ENCODE results near the gene TRMT10C. TPM values are rescaled to one million over a fixed set of nuclear protein-coding genes. Genes with fewer than 3 reads are reported as not detected.
A peak's percentile ranks its signal among the peaks of the same experiment; 100 is the strongest.
"Not testable (repeated sequence)": the region's sequence is repeated elsewhere in the genome, so short reads cannot be mapped to it uniquely, and the experiment has no call there.

Gene TRMT10C
- 15.0 TPM for total RNA-seq

DNA sequence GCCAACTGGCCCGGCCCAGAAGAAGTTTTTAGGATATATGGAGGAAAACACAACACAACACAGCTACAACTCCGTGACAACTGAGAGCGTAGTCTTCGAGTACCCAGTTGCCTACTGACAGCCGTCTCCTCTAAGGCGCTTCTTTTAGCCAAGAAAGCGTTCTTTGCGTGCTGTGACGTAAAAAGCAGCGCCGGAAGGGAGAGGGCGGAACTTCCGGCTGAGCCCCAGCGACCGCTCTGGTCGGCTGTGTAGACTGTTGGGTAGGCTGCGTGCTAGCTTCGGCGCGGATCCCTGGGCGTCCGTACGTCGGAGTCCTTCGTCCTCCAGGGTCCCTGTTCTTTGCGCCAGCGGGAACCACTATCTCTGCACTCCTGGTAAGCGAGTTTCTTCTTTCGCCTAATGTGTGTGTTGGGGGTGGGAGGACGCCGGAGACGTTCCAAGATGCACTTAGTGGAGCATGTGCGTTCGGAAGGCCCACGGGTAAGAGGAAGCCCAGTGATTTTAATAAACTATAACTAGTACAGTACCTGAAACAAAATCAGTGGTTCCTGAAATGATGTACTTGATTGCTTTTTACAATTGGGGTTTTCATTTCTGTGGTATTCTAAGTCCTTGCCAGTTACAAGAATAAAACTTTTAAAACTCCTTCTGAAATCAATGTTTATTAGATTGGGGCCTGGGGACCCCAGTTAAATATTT is at the start of gene TRMT10C:
TRMT10C (plus strand) TSS at position 239 of the 699 bp plus-strand sequence. CDS start 2,914 bp downstream, outside the sequence.
- intact Hi-C loops (cut with DNase I) = no loop called here
- ATAC-seq (peak; percentile 99), DNase-seq (ENCODE audit: low spot score) (peak; percentile 94)

DNA sequence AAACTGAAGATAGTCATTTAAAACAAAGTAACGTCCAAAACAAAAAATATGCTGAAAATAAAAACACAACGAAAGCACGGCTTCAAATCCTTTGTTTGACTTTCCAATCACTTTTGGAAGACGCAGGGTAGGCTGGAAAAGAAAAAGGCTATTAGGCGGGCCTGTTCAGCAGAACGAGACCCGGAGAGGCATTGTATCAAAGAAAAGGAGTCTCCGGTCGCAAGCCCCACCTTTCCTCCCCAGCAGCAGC is 49.3 kb upstream of the TRMT10C start:
- DNase-seq (ENCODE audit: low spot score) (no peak), ATAC-seq (no peak)
- intact Hi-C loops (cut with DNase I) = no loop called here

GRCh38 chr3:101512646-101513418 is 48.8 kb upstream of the TRMT10C start, which contains the start of gene SENP7:
Gene SENP7 (minus strand): TSS chr3:101513212. CDS start chr3:101513130, 82 bp downstream.
- DNase-seq (ENCODE audit: low spot score) (peak; percentile 92), ATAC-seq (peak; percentile 92)
- intact Hi-C loops (cut with DNase I) = no loop called here

- DNase-seq (ENCODE audit: low spot score) (no peak), ATAC-seq (peak; percentile 81)
- intact Hi-C loops (cut with DNase I) = no loop called here
These were observed 48.2 kb upstream of the TRMT10C start for GRCh38 chr3:101513419-101513986.

- DNase-seq (ENCODE audit: low spot score) = no peak
- intact Hi-C loops (cut with DNase I) = no loop called here
- ATAC-seq = no peak
These were observed 43.2 kb upstream of the TRMT10C start for GRCh38 chr3:101518421-101518871.

DNA sequence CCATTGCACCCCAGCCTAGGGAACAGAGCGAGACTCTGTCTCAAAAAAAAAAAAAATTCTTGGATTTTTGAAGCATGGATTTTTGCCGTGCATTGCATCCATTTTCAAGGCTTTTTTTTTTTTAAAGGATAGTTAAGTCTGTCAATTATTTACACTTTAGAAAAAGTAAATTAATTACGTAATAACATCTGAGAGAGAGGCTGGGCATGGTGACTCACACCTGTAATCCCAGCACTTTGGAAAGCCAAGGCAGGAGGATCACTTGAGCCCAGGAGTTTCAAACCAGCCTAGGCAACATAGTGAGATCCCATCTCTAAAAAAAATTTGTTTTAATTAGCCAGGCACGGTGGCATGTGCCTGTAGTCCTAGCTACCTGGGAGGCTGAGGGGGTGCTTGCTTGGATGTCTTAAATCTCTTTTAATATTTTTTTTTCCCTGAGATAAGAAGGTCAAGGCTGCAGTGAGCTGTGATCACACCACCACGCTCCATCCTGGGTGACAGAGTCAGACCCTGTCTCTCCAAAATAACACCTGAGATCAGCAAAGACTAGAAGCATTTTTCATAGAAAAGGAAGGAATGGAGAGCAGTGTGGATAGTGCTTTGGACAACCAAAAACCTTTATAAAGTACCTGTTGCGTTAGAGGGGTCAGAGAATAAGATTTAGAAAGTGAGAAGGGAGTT is 41.8 kb upstream of the TRMT10C start:
- intact Hi-C loops (cut with DNase I) = no loop called here
- ATAC-seq = no peak
- DNase-seq (ENCODE audit: low spot score) = no peak

GRCh38 chr3:101521211-101521701 is 40.4 kb upstream of the TRMT10C start:
- ATAC-seq (no peak), DNase-seq (ENCODE audit: low spot score) (no peak)
- intact Hi-C loops (cut with DNase I) = no loop called here

DNA sequence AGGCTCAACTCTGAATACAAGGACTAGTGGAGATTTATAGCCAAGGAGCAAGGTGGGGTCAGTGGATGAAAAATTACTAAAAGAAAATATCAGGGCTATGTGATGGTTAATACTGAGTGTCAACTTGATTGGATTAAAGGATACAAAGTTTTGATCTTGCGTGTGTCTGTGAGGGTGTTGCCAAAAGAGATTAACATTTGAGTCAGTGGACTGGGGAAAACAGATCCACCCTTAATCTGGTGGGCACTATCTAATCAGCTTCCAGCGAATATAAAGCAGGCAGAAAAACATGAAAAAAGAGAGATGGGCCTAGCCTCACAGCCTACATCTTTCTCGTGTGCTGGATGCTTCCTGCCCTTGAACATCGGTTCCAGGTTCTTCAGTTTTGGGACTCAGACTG is 34.2 kb upstream of the TRMT10C start:
- DNase-seq (ENCODE audit: low spot score) = no peak
- intact Hi-C loops (cut with DNase I) = no loop called here
- ATAC-seq = no peak

DNA sequence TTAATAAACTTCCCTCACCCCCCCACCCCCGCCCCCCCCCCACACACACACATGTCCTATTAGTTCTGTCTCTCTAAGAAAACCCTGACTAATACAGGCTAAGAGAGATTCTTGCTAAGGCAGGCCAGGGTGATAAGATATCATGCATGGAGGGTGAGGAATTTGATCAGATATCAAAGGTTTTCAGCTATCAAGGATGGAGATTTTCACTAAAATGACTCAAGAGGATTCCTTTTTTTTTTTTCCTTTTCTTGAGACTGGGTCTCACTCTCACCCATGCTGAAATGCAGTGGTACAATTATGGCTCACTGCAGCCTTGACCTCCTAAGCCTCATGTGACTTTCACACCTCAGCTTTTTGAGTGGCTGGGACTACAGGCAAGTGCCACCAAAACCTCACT is 33.8 kb upstream of the TRMT10C start:
- no peak for ATAC-seq
- intact Hi-C loops (cut with DNase I) = no loop called here
- DNase-seq (ENCODE audit: low spot score) = no peak

- DNase-seq (ENCODE audit: low spot score) (no peak), ATAC-seq (no peak)
- intact Hi-C loops (cut with DNase I) = no loop called here
These were observed 31.6 kb upstream of the TRMT10C start for GRCh38 chr3:101529816-101530685.

- no peak for DNase-seq (ENCODE audit: low spot score)
- intact Hi-C loops (cut with DNase I) = no loop called here
- no peak for ATAC-seq
These were observed 31.0 kb upstream of the TRMT10C start for GRCh38 chr3:101530686-101531047.

- DNase-seq (ENCODE audit: low spot score) (no peak), ATAC-seq (no peak)
- intact Hi-C loops (cut with DNase I) = no loop called here
These were observed 30.1 kb upstream of the TRMT10C start for GRCh38 chr3:101531473-101532086.

DNA sequence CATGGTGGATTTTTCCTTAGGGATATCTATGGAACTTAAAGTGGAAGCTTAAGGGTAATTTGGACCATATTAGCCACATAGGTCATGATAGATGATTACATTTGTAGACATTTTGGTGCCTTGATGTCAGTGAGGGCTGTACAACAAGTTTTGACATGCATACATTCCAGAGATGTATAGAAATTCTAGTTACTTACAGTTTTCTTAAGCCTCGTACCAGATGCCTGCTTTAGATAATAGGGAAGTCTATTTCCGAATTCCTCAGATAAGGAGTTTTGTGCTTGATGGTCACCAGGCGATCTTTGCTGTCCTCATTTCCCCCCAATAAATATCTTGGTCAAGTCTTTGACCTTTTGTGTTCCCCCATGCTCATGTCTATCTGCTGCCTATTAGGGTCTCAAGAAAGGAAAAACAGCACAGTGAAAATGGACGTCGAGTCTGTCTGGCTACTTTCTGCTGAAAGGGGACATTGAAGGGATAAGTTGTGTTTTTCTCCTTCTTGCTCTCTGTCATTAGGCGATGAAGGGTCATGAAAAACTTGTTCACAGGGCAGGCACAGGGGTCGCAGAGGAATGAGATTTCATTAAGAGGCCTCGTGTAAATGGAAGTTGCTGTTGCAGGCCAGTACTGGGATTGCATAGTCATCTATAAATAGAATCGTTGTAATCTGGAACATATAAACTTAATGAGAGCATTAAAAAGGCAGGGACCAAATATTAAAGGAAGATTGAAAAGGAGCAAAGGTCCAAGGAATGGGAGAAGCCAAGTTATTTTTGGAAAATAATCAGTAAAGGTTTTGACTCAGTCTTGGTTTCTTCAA is 28.7 kb upstream of the TRMT10C start:
- intact Hi-C loops (cut with DNase I) = no loop called here
- ATAC-seq = no peak
- DNase-seq (ENCODE audit: low spot score) = no peak

DNA sequence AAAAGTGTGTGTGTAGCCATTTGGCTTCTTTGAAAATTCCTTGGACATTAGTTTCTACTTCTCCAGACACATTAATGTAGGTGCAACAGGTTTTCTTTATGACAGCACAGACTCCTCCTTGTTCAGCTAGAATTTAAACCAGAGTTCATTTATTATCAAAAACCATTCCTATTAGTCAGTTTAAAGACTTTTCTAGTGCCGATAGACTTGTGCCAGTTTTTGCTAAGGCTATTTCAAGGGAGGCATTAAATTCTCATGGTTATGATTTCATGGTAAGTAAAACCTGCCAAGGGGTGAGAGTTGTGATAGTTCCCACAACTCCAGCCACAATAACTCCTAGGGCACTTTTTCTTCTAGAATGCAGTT is 28.1 kb upstream of the TRMT10C start:
- intact Hi-C loops (cut with DNase I) = no loop called here
- DNase-seq (ENCODE audit: low spot score) (no peak), ATAC-seq (no peak)

GRCh38 chr3:101535221-101535620 is 26.4 kb upstream of the TRMT10C start:
- ATAC-seq = no peak
- intact Hi-C loops (cut with DNase I) = no loop called here

GRCh38 chr3:101536266-101536665 is 25.4 kb upstream of the TRMT10C start:
- DNase-seq (ENCODE audit: low spot score) (no peak), ATAC-seq (no peak)
- intact Hi-C loops (cut with DNase I) = no loop called here

More at GRCh38 chr3:101535221-101535620, 26.4 kb upstream of the TRMT10C start:
- no peak for DNase-seq (ENCODE audit: low spot score)

- DNase-seq (ENCODE audit: low spot score); intact Hi-C loops (cut with DNase I); ATAC-seq: not testable (repeated sequence)
These were observed 24.7 kb upstream of the TRMT10C start for GRCh38 chr3:101536955-101537354.
